HepG2 (cell line): ENCODE measurements around the gene FHIT.

Experiments
- RAD21 ChIP-seq: fragments of 450-650 bp; formaldehyde crosslinking; IDR thresholded peaks from 2 replicates; pipeline ENCODE4 v1.5.0; 2020; ENCODE audit warnings: mild to moderate bottlenecking
- ZNF431 ChIP-seq: sonication (generic); formaldehyde crosslinking; IDR thresholded peaks from 2 replicates; pipeline ENCODE4 v1.9.0; 2022; ENCODE audit warnings: missing genetic modification reagents, low read depth, mild to moderate bottlenecking, borderline replicate concordance

GRCh38 chr3:60188803-60189202 lies 1062.4 kb downstream of the FHIT start:
- TF ChIP-seq RAD21 (no peak), ZNF431 (CRISPR knock-in tag) (no peak)
